Ovary (tissue), 9 donors: Measurements from ENCODE around the gene TMEM63C. TPM values are rescaled to one million over a fixed set of nuclear protein-coding genes. Genes with fewer than 3 reads are reported as not detected.

ENCODE experiments used
- DNase-seq, 5 donors: peaks; one replicate each; pipeline ENCODE4 v3.0.0-alpha.2; 2019 to 2020
- H3K27ac ChIP-seq, 2 donors: fragments of 200-600 bp; one replicate each; pipeline versions ENCODE4 v1.5.1 to v1.8.0; 2019 to 2022
- H3K27me3 ChIP-seq: fragments of 200-600 bp; one replicate; pipeline ENCODE4 v1.8.0; 2022
- H3K36me3 ChIP-seq: fragments of 200-600 bp; sonication (generic); one replicate; pipeline ENCODE4 v1.5.1; 2019
- H3K4me1 ChIP-seq: one replicate; pipeline ENCODE4 v1.8.1; 2013; ENCODE audit warnings: mild to moderate bottlenecking, moderate library complexity; ENCODE audit not compliant: insufficient read depth
- H3K4me3 ChIP-seq: fragments of 200-600 bp; sonication (generic); one replicate; pipeline ENCODE4 v1.5.1; 2017
- H3K9me3 ChIP-seq, 2 donors: fragments of 200-600 bp in 1 of 2; sonication (generic) in 1 of 2; one replicate each; pipeline versions ENCODE4 v1.5.1 to v1.8.1; 2013 to 2019; ENCODE audit warnings: mild to moderate bottlenecking in 1 of 2, moderate library complexity in 1 of 2
- EP300 ChIP-seq: sonication (generic); formaldehyde crosslinking; IDR thresholded peaks from one replicate; pipeline ENCODE4 v1.6.1; 2017; ENCODE audit warnings: antibody characterized with exemption
- POLR2A ChIP-seq: fragments of 450-650 bp; IDR thresholded peaks from one replicate; pipeline ENCODE4 v1.6.1; 2017; ENCODE audit warnings: antibody characterized with exemption, mild to moderate bottlenecking, moderate library complexity
- WGBS, 3 donors: extraction: QIAGEN DNeasy Blood & Tissue Kit in 1 of 3; methylation state at CpG; one replicate each; pipeline versions ENCODE4 v1.1.5 to v1.1.7; 2013 to 2017; 5-methylcytosine and 5-hydroxymethylcytosine counted together
- intact Hi-C, 4 donors: fragments of 100-400 bp; cut with DNase I; formaldehyde crosslinking; loops; one replicate each; pipeline versions ENCODE4 v1.11.0 to v1.15.1; 2022 to 2023
- polyA plus RNA-seq, 2 donors: library from polyadenylated mRNA; stranded (reverse); fragments of 200-250 nt in 1 of 2; fragments of 350-450 nt in 1 of 2; fragmentation: Illumina TruSeq in 1 of 2; extraction: RNeasy Lipid Tissue Mini Kit (QIAGEN cat#74804) in 1 of 2; gene quantifications; one replicate each; pipeline ENCODE4 v1.2.3, GENCODE V29; 2013 to 2014
- total RNA-seq, 7 donors: library from RNA; depleted of rRNA in 2 of 7; stranded (reverse); fragments of >200 nt in 2 of 7; fragmentation: NEBNext Ultra II Directional in 3 of 7; extraction: Animal tissue kit (Norgen Biotek cat#: 25700) in 3 of 7; gene quantifications; one replicate each; pipeline versions ENCODE4 v1.1.0 to v1.2.4, GENCODE V29; 2016 to 2023
- TF ChIP-seq, protein P1 (sequence below), 3 donors: fragments of 450-650 bp in 2 of 3; fragments of 200-600 bp in 1 of 3; IDR thresholded peaks; one replicate each; pipeline versions ENCODE4 v1.5.1 to v1.8.0; 2016 to 2022; ENCODE audit warnings: antibody characterized with exemption in 3 of 3, mild to moderate bottlenecking in 1 of 3
- donor health status: DM: no; HTN: no; CAD: no; lungs with moderate emphysema.
- donor health status: DM: no; HTN: no; CAD: no.
- donor health status: Bipolar disorder and iron deficiency.
- donor health status: DM: yes; HTN: yes; CAD: no.
- donor health status: DM: no; HTN: no; CAD: no.
- donor health status: DM: yes; HTN: yes; CAD: no.

Gene TMEM63C
- total and polyA plus RNA-seq, 9 donors, result 0.16 to 1.7 (median 0.25) TPM; not detected in 1

DNA sequence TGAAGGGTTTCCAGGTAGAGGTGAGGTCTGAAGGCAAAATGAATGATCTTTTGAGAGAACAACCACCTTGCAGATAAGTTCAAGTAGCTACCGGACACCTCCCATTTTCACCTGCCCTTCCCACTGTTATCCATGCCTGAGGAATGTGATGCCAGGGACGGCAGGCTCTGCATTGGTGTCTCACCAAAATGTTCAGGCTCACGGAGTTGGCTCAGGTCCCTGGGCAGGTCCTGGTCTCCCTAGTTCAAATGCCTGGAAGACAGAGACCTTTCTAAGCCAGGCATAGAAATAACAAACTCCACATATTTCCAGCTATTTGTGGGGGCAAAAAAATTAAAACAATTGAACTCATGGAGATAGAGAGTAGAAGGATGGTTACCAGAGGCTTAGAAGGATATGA is 36.0 kb downstream of the TMEM63C start:
- no peaks in the 10 kb centered on the region for H3K27me3 ChIP-seq

DNA sequence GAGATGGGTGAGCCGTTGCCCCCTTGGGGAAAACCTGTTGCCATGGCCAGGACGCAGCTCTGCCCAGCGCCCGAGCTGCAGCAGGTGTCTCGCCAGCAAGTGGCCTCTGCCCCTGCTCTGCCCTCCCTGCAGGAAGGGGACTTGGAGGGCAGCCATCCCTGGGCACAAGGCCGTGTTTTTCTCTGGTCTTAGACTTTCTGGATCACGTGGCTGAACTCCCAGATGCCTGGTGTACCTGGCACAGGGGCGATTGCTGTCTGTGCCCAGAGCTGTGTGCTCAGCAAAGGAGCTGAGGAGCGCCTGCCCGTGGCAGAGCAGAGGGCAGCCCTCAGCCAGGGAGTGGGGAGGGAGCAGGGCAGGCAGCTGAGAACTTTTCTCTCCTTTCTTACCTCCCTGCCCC is 38.0 kb downstream of the TMEM63C start:
- WGBS, 3 donors, result 59 to 68% (median 59%) methylated on average over 9 to 10 of the region's 10 CpGs
- Histone ChIP-seq H3K4me1 (no peaks in the 10 kb centered on the region), H3K4me3 (no peak overlapping the region), H3K36me3 (no peaks in the 10 kb centered on the region), H3K27me3 (no peaks in the 10 kb centered on the region), H3K9me3 (no peaks in the 10 kb centered on the region), H3K27ac (no peak overlapping the region)
- no peak for DNase-seq
- intact Hi-C loops, result no loop called here
- TF ChIP-seq EP300 (no peak), POLR2A (no peak)
- TF ChIP-seq, protein P1, sequence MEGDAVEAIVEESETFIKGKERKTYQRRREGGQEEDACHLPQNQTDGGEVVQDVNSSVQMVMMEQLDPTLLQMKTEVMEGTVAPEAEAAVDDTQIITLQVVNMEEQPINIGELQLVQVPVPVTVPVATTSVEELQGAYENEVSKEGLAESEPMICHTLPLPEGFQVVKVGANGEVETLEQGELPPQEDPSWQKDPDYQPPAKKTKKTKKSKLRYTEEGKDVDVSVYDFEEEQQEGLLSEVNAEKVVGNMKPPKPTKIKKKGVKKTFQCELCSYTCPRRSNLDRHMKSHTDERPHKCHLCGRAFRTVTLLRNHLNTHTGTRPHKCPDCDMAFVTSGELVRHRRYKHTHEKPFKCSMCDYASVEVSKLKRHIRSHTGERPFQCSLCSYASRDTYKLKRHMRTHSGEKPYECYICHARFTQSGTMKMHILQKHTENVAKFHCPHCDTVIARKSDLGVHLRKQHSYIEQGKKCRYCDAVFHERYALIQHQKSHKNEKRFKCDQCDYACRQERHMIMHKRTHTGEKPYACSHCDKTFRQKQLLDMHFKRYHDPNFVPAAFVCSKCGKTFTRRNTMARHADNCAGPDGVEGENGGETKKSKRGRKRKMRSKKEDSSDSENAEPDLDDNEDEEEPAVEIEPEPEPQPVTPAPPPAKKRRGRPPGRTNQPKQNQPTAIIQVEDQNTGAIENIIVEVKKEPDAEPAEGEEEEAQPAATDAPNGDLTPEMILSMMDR (IDR thresholded peaks at IDR 0.05), result no peak

More for the DNA sequence above, 36.0 kb downstream of the TMEM63C start:
- no peak for DNase-seq
- no peak for TF ChIP-seq EP300
- TF ChIP-seq, protein P1 (IDR thresholded peaks at IDR 0.05), result no peak
- no peak for TF ChIP-seq POLR2A
- H3K27ac ChIP-seq, result no peak overlapping the region
- H3K9me3 ChIP-seq, result no peaks in the 10 kb centered on the region
- intact Hi-C loops, result no loop called here
- WGBS, 3 donors, result 51 to 70% (median 62%) methylated on average over 3 of the region's 3 CpGs
- H3K4me3 ChIP-seq, result no peak overlapping the region
- no peaks in the 10 kb centered on the region for H3K4me1 ChIP-seq
- H3K36me3 ChIP-seq, result no peaks in the 10 kb centered on the region

DNA sequence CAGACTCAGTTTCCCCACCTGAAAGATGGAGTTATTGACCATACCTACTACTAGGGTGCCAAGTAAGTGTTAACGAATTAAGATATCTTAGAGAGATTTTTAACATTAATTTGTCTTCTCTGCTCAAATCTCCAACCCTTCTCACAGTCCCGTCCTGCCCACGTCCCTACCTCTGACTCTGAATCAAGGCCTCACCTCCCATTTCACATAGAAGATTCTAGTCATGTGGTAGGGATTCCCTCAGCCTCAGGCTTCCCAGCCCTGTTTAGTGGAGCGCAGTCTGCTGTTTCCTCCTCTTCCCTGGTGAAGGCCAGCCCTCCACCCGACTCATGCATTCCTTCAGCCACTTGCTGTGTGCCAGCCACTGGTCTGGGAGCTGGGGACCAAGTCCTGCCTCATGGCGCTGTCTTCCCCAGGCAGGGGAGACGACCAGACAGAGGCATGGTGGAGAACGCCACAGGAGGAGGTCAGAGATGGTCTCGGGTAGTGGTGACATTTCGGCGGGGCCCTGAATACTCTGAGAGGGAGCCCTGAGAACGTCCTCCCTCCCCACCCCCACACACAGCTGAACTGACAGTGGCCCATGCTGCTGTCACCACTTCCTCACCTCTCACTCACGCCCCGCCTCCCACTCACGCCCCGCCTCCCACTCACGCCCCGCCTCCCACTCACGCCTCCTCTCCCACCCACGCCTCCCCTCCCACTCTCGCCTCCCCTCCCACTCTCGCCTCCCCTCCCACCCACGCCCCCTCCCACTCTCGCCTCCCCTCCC is 38.8 kb downstream of the TMEM63C start:
- H3K4me3 ChIP-seq, result no peak overlapping the region
- H3K4me1 ChIP-seq, result no peaks in the 10 kb centered on the region
- no peaks in the 10 kb centered on the region for H3K27me3 ChIP-seq
- 47 to 72% (median 52%) methylated on average over 15 to 24 of the region's 24 CpGs for WGBS, 3 donors
- no peak overlapping the region for H3K27ac ChIP-seq
- H3K36me3 ChIP-seq, result no peaks in the 10 kb centered on the region
- no peaks in the 10 kb centered on the region for H3K9me3 ChIP-seq
- intact Hi-C loops, result no loop called here
- DNase-seq, result no peak
- TF ChIP-seq POLR2A (no peak), EP300 (no peak)
- TF ChIP-seq, protein P1 (IDR thresholded peaks at IDR 0.05), result no peak

- no peak for DNase-seq
- WGBS, 3 donors, result 55 to 58% (median 57%) methylated on average over 7 to 20 of the region's 23 CpGs
- no peaks in the 10 kb centered on the region for H3K36me3 ChIP-seq
- no peak overlapping the region for H3K4me3 ChIP-seq
- no peaks in the 10 kb centered on the region for H3K9me3 ChIP-seq
- intact Hi-C loops, result no loop called here
- H3K4me1 ChIP-seq, result no peaks in the 10 kb centered on the region
- TF ChIP-seq, protein P1 (IDR thresholded peaks at IDR 0.05), result no peak
- TF ChIP-seq EP300, result no peak
- TF ChIP-seq POLR2A, result no peak
- H3K27ac ChIP-seq, result no peak overlapping the region
- H3K27me3 ChIP-seq, result no peaks in the 10 kb centered on the region
Observed at GRCh38 chr14:77221241-77221871, 39.8 kb downstream of the TMEM63C start.
